AG09309 (cell line): ENCODE results near the gene ZSWIM4.

Experiments used
- DNase-seq: peaks from one replicate; pipeline ENCODE4 v3.0.0-alpha.2; 2010; ENCODE audit warnings: low read depth
- H3K4me3 ChIP-seq: 2 replicates; pipeline ENCODE4 v1.5.1; 2011; ENCODE audit warnings: mild to moderate bottlenecking, low read depth, low read length, moderate library complexity; ENCODE audit not compliant: control insufficient read depth
- CTCF ChIP-seq: IDR thresholded peaks from 2 replicates; pipeline ENCODE4 v1.5.1; 2011; ENCODE audit warnings: mild to moderate bottlenecking, low read depth, low read length, inconsistent platforms; ENCODE audit not compliant: insufficient read depth, control insufficient read depth; ENCODE audit errors: missing control alignments

ZSWIM4 gene

GRCh38 chr19:13812544-13812943 lies 17.3 kb downstream of the ZSWIM4 start:
- DNase-seq: no peak
- no peak overlapping the region for H3K4me3 ChIP-seq
- TF ChIP-seq CTCF: no peak

GRCh38 chr19:13813147-13813546 lies 17.9 kb downstream of the ZSWIM4 start:
- DNase-seq: no peak
- TF ChIP-seq CTCF: no peak

GRCh38 chr19:13814550-13814949 lies 19.3 kb downstream of the ZSWIM4 start:
- DNase-seq: no peak
- no peak overlapping the region for H3K4me3 ChIP-seq
- TF ChIP-seq CTCF: no peak

More at GRCh38 chr19:13813147-13813546, 17.9 kb downstream of the ZSWIM4 start:
- H3K4me3 ChIP-seq: no peak overlapping the region

- no peak for TF ChIP-seq CTCF
- no peak overlapping the region for H3K4me3 ChIP-seq
- DNase-seq: no peak
These were observed 21.9 kb downstream of the ZSWIM4 start for GRCh38 chr19:13817018-13817614.

GRCh38 chr19:13817615-13818371 lies 22.6 kb downstream of the ZSWIM4 start:
- DNase-seq: no peak
- no peak overlapping the region for H3K4me3 ChIP-seq
- TF ChIP-seq CTCF: no peak

- no peak overlapping the region for H3K4me3 ChIP-seq
- no peak for TF ChIP-seq CTCF
- DNase-seq: no peak
These were observed 24.0 kb downstream of the ZSWIM4 start for GRCh38 chr19:13819238-13819637.

- TF ChIP-seq CTCF: no peak
- H3K4me3 ChIP-seq: no peak overlapping the region
- DNase-seq: no peak
These were observed 26.0 kb downstream of the ZSWIM4 start for GRCh38 chr19:13821292-13821691.
